HCT116 (cell line): ENCODE results near the gene MINK1. TPM values are rescaled to one million over a fixed set of nuclear protein-coding genes. Genes with fewer than 3 reads are reported as not detected.

Experiments used
- ATAC-seq: fragments of 200-7000 bp; cut with Tn5 transposase; 2 replicates; pipeline ENCODE4 v1.9.1; 2020; ENCODE audit warnings: mild to moderate bottlenecking, moderate library complexity
- BruUV-seq: library from RNA; stranded (reverse); fragments of 400-500 nt; replicated peaks from 2 replicates; lab custom pipeline; 2021; lab: Mats Ljungman, UMichigan
- CTCF ChIA-PET: fragments of 300-600 bp; sonication (Branson Sonifier 250); formaldehyde crosslinking; loops from one replicate; lab custom pipeline; 2021; ENCODE audit warnings: antibody characterized with exemption; lab: Charles Lee
- POLR2A ChIA-PET: fragments of 300-600, 350-600 bp; sonication (Branson Sonifier 250); formaldehyde crosslinking; loops from one replicate; lab custom pipeline; 2021; ENCODE audit warnings: antibody characterized with exemption; lab: Charles Lee
- RAD21 ChIA-PET, 2 experiments: fragments of 300-600 bp; sonication (Branson Sonifier 250); formaldehyde crosslinking; loops; one replicate each; lab custom pipeline; 2023; ENCODE audit warnings: low total read pairs in 2 of 2; ENCODE audit not compliant: uncharacterized antibody in 2 of 2, unreplicated experiment in 2 of 2, low non-redundant PET in 1 of 2; lab: Charles Lee
- DNase-seq: peaks from one replicate; pipeline ENCODE4 v3.0.0-alpha.2; 2010; ENCODE audit warnings: low read depth, low spot score
- H2AFZ ChIP-seq: fragments of 200-600 bp; shearing (Covaris generic), sonication (generic); 2 replicates; pipeline ENCODE4 v1.6.1; 2017; ENCODE audit warnings: low read depth, mixed run types, mixed read lengths, antibody characterized with exemption, low read length; ENCODE audit not compliant: poor library complexity, severe bottlenecking
- H3K27ac ChIP-seq: 2 replicates; pipeline ENCODE4 v1.5.1; 2012; ENCODE audit warnings: low read depth, low read length
- H3K27me3 ChIP-seq: fragments of 200-600 bp; sonication (generic); 2 replicates; pipeline ENCODE4 v1.6.1; 2016; ENCODE audit warnings: mixed run types, low read length, mixed read lengths; ENCODE audit not compliant: insufficient read depth
- H3K36me3 ChIP-seq, 2 experiments: fragments of 200-500 bp in 1 of 2; fragments of 200-600 bp in 1 of 2; sonication (Bioruptor generic) in 1 of 2; sonication (generic) in 1 of 2; 2 replicates each; pipeline versions ENCODE4 v1.5.1 to v1.6.1; 2014 to 2016; ENCODE audit warnings: low read length in 2 of 2, inconsistent platforms in 1 of 2, mixed read lengths in 1 of 2, mixed run types in 1 of 2; ENCODE audit not compliant: insufficient read depth in 2 of 2, control insufficient read depth in 1 of 2
- H3K4me1 ChIP-seq, 2 experiments: fragments of 200-600 bp in 1 of 2; sonication (generic) in 1 of 2; 2 replicates each; pipeline versions ENCODE4 v1.5.1 to v1.6.1; 2012 to 2017; ENCODE audit warnings: low read length in 2 of 2, inconsistent platforms in 1 of 2, mild to moderate bottlenecking in 1 of 2, mixed read lengths in 1 of 2, mixed run types in 1 of 2, moderate library complexity in 1 of 2; ENCODE audit not compliant: insufficient read depth in 2 of 2, control insufficient read depth in 1 of 2
- H3K4me2 ChIP-seq: fragments of 200-600 bp; sonication (generic); 2 replicates; pipeline ENCODE4 v1.6.1; 2017; ENCODE audit warnings: mixed run types, low read length, mixed read lengths
- H3K4me3 ChIP-seq, 2 experiments: fragments of 200-600 bp in 1 of 2; sonication (generic) in 1 of 2; replicated peaks in 1 of 2; 2 replicates each; pipeline ENCODE4 v1.5.1; 2011 to 2016; ENCODE audit warnings: low read length in 2 of 2, control low read depth in 1 of 2, low read depth in 1 of 2, mild to moderate bottlenecking in 1 of 2, mixed read lengths in 1 of 2, mixed run types in 1 of 2
- H3K79me2 ChIP-seq: fragments of 200-600 bp; sonication (generic); 2 replicates; pipeline ENCODE4 v1.6.1; 2017; ENCODE audit warnings: mild to moderate bottlenecking, mixed run types, low read length, moderate library complexity, mixed read lengths; ENCODE audit not compliant: insufficient read depth
- H3K9ac ChIP-seq: fragments of 200-600 bp; sonication (generic); 2 replicates; pipeline ENCODE4 v1.6.1; 2016; ENCODE audit warnings: low read length, mixed read lengths
- H3K9me2 ChIP-seq: fragments of 200-600 bp; sonication (generic), shearing (Covaris generic); 2 replicates; pipeline ENCODE4 v1.6.1; 2017; ENCODE audit warnings: mixed run types, mild to moderate bottlenecking, moderate library complexity; ENCODE audit not compliant: insufficient read depth
- H3K9me3 ChIP-seq, 2 experiments: fragments of 200-500 bp in 1 of 2; fragments of 200-600 bp in 1 of 2; sonication (Bioruptor generic) in 1 of 2; sonication (generic) in 1 of 2; 2 replicates each; pipeline ENCODE4 v1.6.1; 2014 to 2017; ENCODE audit warnings: low read length in 2 of 2, mixed read lengths in 2 of 2, inconsistent platforms in 1 of 2, low read depth in 1 of 2, mild to moderate bottlenecking in 1 of 2, mixed run types in 1 of 2, moderate library complexity in 1 of 2; ENCODE audit not compliant: control insufficient read depth in 1 of 2, insufficient read depth in 1 of 2
- H4K20me1 ChIP-seq: fragments of 200-600 bp; sonication (generic), shearing (Covaris generic); 2 replicates; pipeline ENCODE4 v1.6.1; 2017; ENCODE audit warnings: mixed run types, mild to moderate bottlenecking, moderate library complexity; ENCODE audit not compliant: insufficient read depth
- CBX3 ChIP-seq: IDR thresholded peaks from 2 replicates; pipeline ENCODE4 v1.6.1; 2012; ENCODE audit warnings: low read depth
- FOSL1 ChIP-seq: IDR thresholded peaks from 2 replicates; pipeline ENCODE4 v1.6.1; 2012; ENCODE audit warnings: low read depth
- JUND ChIP-seq: IDR thresholded peaks from 2 replicates; pipeline ENCODE4 v1.6.1; 2012
- MAX ChIP-seq: IDR thresholded peaks from 2 replicates; pipeline ENCODE4 v1.6.1; 2012
- POLR2A ChIP-seq: IDR thresholded peaks from 2 replicates; pipeline ENCODE4 v1.7.0; 2011; ENCODE audit warnings: borderline replicate concordance; ENCODE audit not compliant: insufficient read depth, insufficient read length; ENCODE audit errors: extremely low read depth
- POLR2AphosphoS5 ChIP-seq: IDR thresholded peaks from 2 replicates; pipeline ENCODE4 v1.6.1; 2011; ENCODE audit warnings: mild to moderate bottlenecking, low read depth, low read length, moderate library complexity
- REST ChIP-seq: IDR thresholded peaks from 2 replicates; pipeline ENCODE4 v1.6.1; 2012; ENCODE audit warnings: low read depth
- SIN3A ChIP-seq: IDR thresholded peaks from 2 replicates; pipeline ENCODE4 v1.6.1; 2012; ENCODE audit warnings: low read depth
- TCF7L2 ChIP-seq: IDR thresholded peaks from 2 replicates; pipeline ENCODE4 v1.7.0; 2011; ENCODE audit warnings: borderline replicate concordance, inconsistent platforms; ENCODE audit not compliant: insufficient read depth, insufficient read length; ENCODE audit errors: extremely low read depth
- YY1 ChIP-seq: IDR thresholded peaks from 2 replicates; pipeline ENCODE4 v1.6.1; 2011; ENCODE audit warnings: low read length, low read depth, moderate library complexity, mild to moderate bottlenecking; ENCODE audit not compliant: insufficient replicate concordance; ENCODE audit errors: extremely low read depth
- intact Hi-C: fragments of 100-400 bp; cut with micrococcal nuclease; formaldehyde crosslinking; loops from 2 replicates; pipeline ENCODE4 v1.10.0; 2022
- total RNA-seq: library from RNA; stranded (reverse); gene quantifications from one replicate; pipeline ENCODE4 v1.2.1, GENCODE V29; 2021; ENCODE audit not compliant: unreplicated experiment

The MINK1 gene
- total RNA-seq, 1 experiment from 2014 or later = 85.2 TPM

GRCh38 chr17:4870855-4871254, 37.7 kb downstream of the MINK1 start:
- ChIA-PET RAD21 (no interaction called here), POLR2A (interaction anchor here (0.7 to 1.0 kb wide), 2 partner anchors 13 to 80 kb away, joined by 3 to 4 read pairs; no protein-coding TSS in a partner anchor), CTCF (no interaction called here)
- Histone ChIP-seq H3K4me3 (no peak overlapping the region), H3K79me2 (peaks cover 11% of the 10 kb centered on the region), H4K20me1 (no peaks in the 10 kb centered on the region), H3K4me2 (no peak overlapping the region), H3K4me1 (no peaks in the 10 kb centered on the region), H3K27ac (no peak overlapping the region), H3K36me3 (0 out of 4 replicates have a peak, but pooled peaks cover 0 to 4% of the 10 kb centered on the region in 2 experiments), H2AFZ (no peak overlapping the region), H3K27me3 (no peaks in the 10 kb centered on the region), H3K9me2 (no peaks in the 10 kb centered on the region), H3K9me3 (no peaks in the 10 kb centered on the region), H3K9ac (no peak overlapping the region)
- no peak for ATAC-seq
- TF ChIP-seq REST = no peak
- no peak for TF ChIP-seq SIN3A
- no peak for TF ChIP-seq JUND
- no peak for TF ChIP-seq FOSL1
- no peak for TF ChIP-seq MAX
- TF ChIP-seq POLR2A = no peak
- no peak for TF ChIP-seq POLR2AphosphoS5
- no peak for TF ChIP-seq TCF7L2
- TF ChIP-seq YY1 = no peak
- no peak for TF ChIP-seq CBX3
- intact Hi-C loops = no loop called here
- no TSS peak for BruUV-seq
- no peak for DNase-seq
